HUES64 (cell line): ENCODE results near the gene KLHL40.

Experiments used
- H3K27ac ChIP-seq: 2 replicates; pipeline ENCODE4 v1.7.0; 2013; ENCODE audit warnings: low read depth, low read length, inconsistent platforms
- H3K27me3 ChIP-seq: 2 replicates; pipeline ENCODE4 v1.6.1; 2013; ENCODE audit warnings: mild to moderate bottlenecking, low read length; ENCODE audit not compliant: insufficient read depth
- H3K36me3 ChIP-seq: 2 replicates; pipeline ENCODE4 v1.6.1; 2013; ENCODE audit warnings: mild to moderate bottlenecking, low read length; ENCODE audit not compliant: insufficient read depth
- H3K4me1 ChIP-seq: 2 replicates; pipeline ENCODE4 v1.6.1; 2013; ENCODE audit warnings: mild to moderate bottlenecking, low read length, moderate library complexity; ENCODE audit not compliant: insufficient read depth
- H3K4me3 ChIP-seq: 2 replicates; pipeline ENCODE4 v1.5.1; 2013; ENCODE audit warnings: mild to moderate bottlenecking, low read length, moderate library complexity
- H3K9ac ChIP-seq: 2 replicates; pipeline ENCODE4 v1.6.1; 2013; ENCODE audit warnings: mild to moderate bottlenecking, low read depth, low read length
- H3K9me3 ChIP-seq: 2 replicates; pipeline ENCODE4 v1.6.1; 2013; ENCODE audit warnings: low read depth, low read length; ENCODE audit not compliant: insufficient read depth
- WGBS: fragments of 150-250, 120-280 bp; methylation state at CpG from one replicate; pipeline ENCODE4 v1.1.7; 2013; ENCODE audit warnings: missing lambda C conversion rate; 5-methylcytosine and 5-hydroxymethylcytosine counted together

The KLHL40 gene

GRCh38 chr3:42702982-42703694, 17.8 kb downstream of the KLHL40 start:
- Histone ChIP-seq H3K4me3 (no peak overlapping the region), H3K27ac (no peak overlapping the region), H3K36me3 (no peaks in the 10 kb centered on the region), H3K4me1 (no peaks in the 10 kb centered on the region; the same call in 1 of the 2 replicates), H3K9me3 (no peaks in the 10 kb centered on the region), H3K27me3 (no peaks in the 10 kb centered on the region), H3K9ac (no peak overlapping the region)
- 89% methylated on average over 6 of the region's 6 CpGs for WGBS

DNA sequence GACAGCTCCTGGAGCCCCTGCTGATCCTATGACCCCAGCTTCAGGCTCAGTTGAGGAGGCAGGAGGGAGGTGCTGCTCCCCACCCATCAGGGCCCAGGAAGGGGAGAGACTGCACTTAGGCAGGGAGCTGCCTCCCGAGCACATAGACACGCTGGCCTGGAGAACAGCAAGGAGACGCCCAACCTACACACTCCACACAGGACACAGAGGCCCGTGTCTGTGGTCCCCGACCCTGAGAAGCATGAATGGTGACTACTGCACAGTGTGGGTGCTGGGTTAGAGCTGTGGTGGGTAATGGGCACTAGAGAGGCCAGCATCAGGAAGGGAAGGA, 18.3 kb downstream of the KLHL40 start:
- Histone ChIP-seq H3K4me3 (no peak overlapping the region), H3K9me3 (no peaks in the 10 kb centered on the region), H3K27ac (no peak overlapping the region), H3K36me3 (no peaks in the 10 kb centered on the region), H3K4me1 (no peaks in the 10 kb centered on the region; the same call in 1 of the 2 replicates), H3K27me3 (no peaks in the 10 kb centered on the region), H3K9ac (no peak overlapping the region)
- 76% methylated on average over 3 of the region's 5 CpGs for WGBS

DNA sequence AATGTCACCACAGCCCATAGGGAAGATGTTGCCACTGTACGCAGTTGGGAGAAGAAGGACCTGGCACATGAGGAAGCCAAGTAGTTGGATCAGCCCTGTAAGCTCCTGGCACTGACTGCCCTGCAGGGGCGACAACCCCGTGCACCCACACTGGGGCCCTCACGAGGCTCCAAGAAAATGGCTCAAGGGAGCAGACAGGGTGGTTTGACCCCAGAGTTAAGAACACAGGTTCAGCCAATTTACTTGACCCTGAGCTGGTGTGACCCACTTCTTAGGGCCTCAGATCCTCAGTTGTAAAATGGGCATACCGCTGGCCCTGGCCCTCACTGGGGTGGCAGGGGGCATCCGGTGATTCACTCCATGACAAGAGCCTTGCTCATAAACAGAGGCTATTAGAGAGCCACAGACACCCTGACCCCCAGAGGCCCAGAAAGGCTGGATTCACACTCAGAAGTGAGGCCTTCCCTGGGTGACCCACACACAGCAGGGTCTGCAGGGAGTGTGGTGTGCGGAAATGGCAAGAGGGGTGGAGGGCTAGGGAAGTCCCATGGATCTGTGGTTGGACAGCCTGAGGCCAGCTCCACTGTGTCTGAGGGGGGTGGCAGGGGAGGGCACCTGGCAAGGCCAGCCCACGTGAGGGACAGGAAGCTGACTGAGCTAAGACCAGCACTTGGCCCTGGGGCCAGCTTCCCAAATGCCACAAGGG, 19.0 kb downstream of the KLHL40 start:
- H3K27ac ChIP-seq, result no peak overlapping the region
- no peaks in the 10 kb centered on the region for H3K36me3 ChIP-seq
- WGBS, result 86% methylated on average over 8 of the region's 8 CpGs
- no peak overlapping the region for H3K4me3 ChIP-seq
- no peaks in the 10 kb centered on the region for H3K9me3 ChIP-seq
- no peak overlapping the region for H3K9ac ChIP-seq
- no peaks in the 10 kb centered on the region for H3K27me3 ChIP-seq
- no peaks in the 10 kb centered on the region; the same call in 1 of the 2 replicates for H3K4me1 ChIP-seq

DNA sequence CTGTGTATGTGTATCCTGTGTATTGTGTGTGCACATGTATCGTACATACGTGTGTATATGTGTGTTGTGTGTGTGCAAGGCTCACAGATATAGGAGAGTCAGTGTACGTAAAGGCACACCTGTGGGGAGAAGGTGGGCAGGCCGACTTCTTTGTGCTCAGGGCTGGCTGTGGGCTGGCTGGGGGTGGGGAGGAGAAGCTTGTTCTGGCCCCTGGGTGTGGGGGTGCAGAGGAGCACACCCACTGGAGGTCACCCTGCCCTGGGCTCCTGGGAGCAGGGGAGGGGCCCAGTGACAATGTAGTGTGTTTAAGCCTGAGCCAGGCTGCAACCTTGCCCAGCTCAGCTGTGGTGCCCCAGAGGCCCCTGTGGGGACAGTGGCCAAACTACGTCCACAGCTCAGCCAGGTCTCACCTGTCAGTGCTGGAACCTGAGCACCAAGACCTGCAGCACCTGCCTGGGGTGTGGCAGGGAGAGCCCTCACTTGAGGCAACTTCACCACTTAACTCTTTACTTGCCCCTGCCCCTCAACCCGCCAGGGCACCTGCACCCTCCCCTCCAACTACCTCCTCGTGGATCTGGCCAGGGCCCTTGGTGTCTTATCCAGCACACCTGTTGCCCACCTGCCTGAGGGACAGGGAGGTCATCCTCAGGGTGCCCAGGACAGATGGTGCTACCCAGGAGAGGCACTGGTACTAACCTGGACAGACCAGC, 19.9 kb downstream of the KLHL40 start:
- no peaks in the 10 kb centered on the region for H3K9me3 ChIP-seq
- no peaks in the 10 kb centered on the region for H3K27me3 ChIP-seq
- H3K4me3 ChIP-seq, result no peak overlapping the region
- no peaks in the 10 kb centered on the region for H3K36me3 ChIP-seq
- WGBS, result 85% methylated on average over 7 of the region's 7 CpGs
- no peak overlapping the region for H3K27ac ChIP-seq
- H3K9ac ChIP-seq, result no peak overlapping the region
- H3K4me1 ChIP-seq, result no peaks in the 10 kb centered on the region; the same call in 1 of the 2 replicates

DNA sequence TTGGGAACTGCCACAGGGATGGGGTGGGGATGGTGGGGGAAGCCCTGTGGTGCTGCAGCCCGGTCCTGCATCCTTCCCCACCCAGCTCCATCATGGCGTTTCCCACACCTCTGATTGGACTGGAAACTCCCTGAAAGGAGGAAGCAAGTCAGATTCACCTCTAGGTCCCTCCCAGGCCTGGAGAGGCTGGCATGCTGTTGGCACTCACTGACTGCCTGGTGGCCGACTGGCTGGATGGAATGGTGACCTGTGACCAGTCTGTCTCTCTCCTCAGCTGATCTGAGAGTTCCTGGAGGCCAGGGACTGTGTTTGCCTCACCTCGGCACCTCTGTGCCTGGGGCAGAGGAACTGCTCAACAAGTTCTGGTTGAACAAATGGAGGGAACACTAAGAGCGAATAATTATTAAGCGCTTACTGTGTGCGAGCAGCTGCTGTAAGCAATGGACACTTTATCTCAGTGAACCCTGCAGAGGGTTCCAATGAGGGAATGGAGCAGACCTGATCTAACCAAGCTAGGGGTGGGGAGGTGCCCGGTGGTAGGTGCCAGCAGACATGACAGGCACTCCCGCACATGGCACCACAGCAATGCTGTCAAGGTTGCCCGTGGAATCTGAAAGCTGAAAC, 20.7 kb downstream of the KLHL40 start:
- Histone ChIP-seq H3K36me3 (no peaks in the 10 kb centered on the region), H3K9me3 (no peaks in the 10 kb centered on the region), H3K27ac (no peak overlapping the region), H3K9ac (no peak overlapping the region), H3K27me3 (no peaks in the 10 kb centered on the region), H3K4me1 (no peaks in the 10 kb centered on the region; the same call in 1 of the 2 replicates), H3K4me3 (no peak overlapping the region)
- WGBS, result 86% methylated on average over 10 of the region's 10 CpGs

- Histone ChIP-seq H3K9me3 (no peaks in the 10 kb centered on the region), H3K4me1 (no peaks in the 10 kb centered on the region), H3K4me3 (no peak overlapping the region), H3K27ac (no peak overlapping the region), H3K9ac (no peak overlapping the region), H3K27me3 (no peaks in the 10 kb centered on the region), H3K36me3 (no peaks in the 10 kb centered on the region)
- 84% methylated on average over 6 of the region's 7 CpGs for whole genome bisulfite sequencing
Observed at GRCh38 chr3:42706721-42707619, 21.6 kb downstream of the KLHL40 start.

DNA sequence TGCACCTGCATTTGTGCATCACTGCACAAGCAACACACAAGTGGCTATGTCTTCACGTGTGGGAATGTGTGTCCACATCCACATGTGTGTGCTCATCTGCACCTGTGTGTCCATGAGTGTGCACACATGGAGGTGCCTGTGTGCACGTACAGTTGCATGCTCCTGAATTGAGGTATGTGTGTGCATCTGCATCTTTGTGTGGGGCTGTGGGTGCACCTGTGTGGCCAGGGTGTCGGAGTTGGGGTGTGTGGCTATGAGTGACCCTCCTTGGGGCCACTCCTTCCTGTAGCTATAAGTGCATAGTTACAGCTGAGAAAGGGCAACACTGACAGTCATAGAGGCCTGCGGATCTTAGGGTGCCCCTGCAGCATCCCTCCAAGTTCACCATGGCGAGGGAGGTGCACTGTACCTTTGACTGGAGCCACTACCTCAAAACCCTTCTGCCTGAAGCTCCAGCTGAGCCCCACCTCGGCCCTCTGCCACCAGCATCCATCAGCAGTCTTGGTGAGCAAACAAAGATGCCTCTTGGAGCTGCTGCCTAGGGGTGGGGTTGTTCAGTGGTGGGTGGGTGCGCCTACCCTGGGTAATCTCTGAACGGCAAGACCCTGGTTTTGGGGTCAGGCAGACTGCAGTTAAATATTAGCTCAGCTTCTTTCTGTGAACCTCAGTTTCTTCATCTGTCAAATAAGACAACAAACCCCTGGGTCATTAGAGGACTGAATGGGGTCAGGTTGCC, 22.5 kb downstream of the KLHL40 start:
- no peaks in the 10 kb centered on the region for H3K4me1 ChIP-seq
- H3K36me3 ChIP-seq, result no peaks in the 10 kb centered on the region
- H3K27me3 ChIP-seq, result no peaks in the 10 kb centered on the region
- no peaks in the 10 kb centered on the region for H3K9me3 ChIP-seq
- H3K27ac ChIP-seq, result no peak overlapping the region
- 90% methylated on average over 8 of the region's 8 CpGs for WGBS
- H3K4me3 ChIP-seq, result no peak overlapping the region
- no peak overlapping the region for H3K9ac ChIP-seq

DNA sequence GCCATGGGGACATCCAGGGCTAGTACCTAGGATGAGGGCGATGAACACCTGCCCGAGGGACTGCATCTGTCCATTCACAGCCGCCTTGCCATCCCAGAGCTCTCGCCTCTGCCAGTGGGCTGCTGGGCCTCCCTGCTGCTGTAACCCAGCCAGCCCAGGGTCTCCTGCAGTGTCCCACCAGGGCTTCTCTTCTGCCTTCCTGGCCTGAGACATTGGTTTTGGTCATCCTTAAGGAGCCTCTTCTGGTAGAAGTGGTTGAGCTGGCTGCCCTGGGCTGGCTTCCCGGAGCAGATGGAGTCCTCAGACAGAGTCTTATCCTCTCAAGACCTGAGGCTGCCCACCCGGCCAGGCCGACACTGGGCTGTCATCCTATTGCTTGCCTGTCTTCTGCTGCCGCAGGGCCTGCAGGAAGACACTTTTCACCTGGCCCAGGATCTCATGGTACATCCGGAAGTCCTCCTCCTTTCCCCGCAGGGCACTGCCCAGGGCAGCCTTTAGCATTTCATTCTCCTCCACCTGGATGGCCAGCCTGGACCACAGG, 23.3 kb downstream of the KLHL40 start:
- Histone ChIP-seq H3K36me3 (no peaks in the 10 kb centered on the region), H3K4me3 (no peak overlapping the region), H3K9me3 (no peaks in the 10 kb centered on the region), H3K9ac (no peak overlapping the region), H3K4me1 (no peaks in the 10 kb centered on the region), H3K27me3 (no peaks in the 10 kb centered on the region), H3K27ac (no peak overlapping the region)
- WGBS, result 93% methylated on average over 10 of the region's 10 CpGs

DNA sequence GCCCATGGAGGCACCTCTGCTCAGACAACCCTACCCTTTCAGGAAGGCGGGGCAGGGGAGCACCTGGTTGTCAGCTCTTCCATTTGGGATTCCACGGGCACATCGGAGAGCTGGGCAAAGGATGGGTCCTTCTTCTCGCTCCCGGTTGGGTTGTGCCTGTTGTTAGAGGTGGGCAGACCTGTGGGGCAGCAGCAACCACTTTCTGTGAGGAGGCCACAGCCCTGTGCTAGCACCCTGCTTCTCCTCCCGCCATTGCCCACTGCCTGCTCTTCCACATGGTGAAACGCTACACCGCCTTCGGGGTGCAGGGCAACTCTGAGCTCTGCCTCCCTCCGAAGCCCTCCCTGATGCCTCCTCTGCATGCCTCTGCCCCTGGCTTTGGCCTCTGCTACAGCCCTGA, 24.3 kb downstream of the KLHL40 start:
- Histone ChIP-seq H3K27me3 (no peaks in the 10 kb centered on the region), H3K9me3 (no peaks in the 10 kb centered on the region), H3K4me1 (no peaks in the 10 kb centered on the region), H3K27ac (no peak overlapping the region), H3K9ac (no peak overlapping the region), H3K36me3 (no peaks in the 10 kb centered on the region), H3K4me3 (no peak overlapping the region)
- 93% methylated on average over 10 of the region's 10 CpGs for WGBS
